ENCODE results near the gene MAP4K3.

Gene MAP4K3

DNA sequence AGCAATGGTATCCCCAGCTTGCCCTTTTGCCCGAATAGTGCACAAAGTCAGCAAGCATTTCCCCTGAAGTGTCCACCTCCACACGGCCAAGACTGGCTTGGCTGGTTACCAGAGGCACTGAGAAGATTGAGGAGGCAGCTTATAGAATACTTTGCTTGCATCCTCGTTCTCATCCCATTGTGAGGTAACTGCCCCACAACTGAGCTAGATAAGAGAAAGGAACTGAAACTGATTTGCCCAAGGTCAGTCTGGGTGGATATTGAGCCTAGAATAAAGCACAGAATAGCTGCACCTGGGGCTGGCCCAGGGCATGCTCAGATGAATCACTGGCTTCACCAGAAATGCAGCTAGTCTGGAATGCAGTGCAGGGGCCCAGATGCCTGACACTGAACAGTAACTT, 32.7 kb upstream of the MAP4K3 start:
- no peak overlapping the region for H3K4me3 ChIP-seq (replicated peaks; ENCODE audit: low read depth, low read length)
- DNase-seq (ENCODE audit: extremely low read depth, insufficient read length), result peak; percentile 52
- TF ChIP-seq, protein P1, sequence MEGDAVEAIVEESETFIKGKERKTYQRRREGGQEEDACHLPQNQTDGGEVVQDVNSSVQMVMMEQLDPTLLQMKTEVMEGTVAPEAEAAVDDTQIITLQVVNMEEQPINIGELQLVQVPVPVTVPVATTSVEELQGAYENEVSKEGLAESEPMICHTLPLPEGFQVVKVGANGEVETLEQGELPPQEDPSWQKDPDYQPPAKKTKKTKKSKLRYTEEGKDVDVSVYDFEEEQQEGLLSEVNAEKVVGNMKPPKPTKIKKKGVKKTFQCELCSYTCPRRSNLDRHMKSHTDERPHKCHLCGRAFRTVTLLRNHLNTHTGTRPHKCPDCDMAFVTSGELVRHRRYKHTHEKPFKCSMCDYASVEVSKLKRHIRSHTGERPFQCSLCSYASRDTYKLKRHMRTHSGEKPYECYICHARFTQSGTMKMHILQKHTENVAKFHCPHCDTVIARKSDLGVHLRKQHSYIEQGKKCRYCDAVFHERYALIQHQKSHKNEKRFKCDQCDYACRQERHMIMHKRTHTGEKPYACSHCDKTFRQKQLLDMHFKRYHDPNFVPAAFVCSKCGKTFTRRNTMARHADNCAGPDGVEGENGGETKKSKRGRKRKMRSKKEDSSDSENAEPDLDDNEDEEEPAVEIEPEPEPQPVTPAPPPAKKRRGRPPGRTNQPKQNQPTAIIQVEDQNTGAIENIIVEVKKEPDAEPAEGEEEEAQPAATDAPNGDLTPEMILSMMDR (IDR thresholded peaks at IDR 0.05; ENCODE audit: insufficient read depth, low read length, poor library complexity, severe bottlenecking), result no peak
- no peaks in the 10 kb centered on the region for H3K27me3 ChIP-seq (replicated peaks; ENCODE audit: control insufficient read depth, insufficient read depth, low read length)
- H3K36me3 ChIP-seq (ENCODE audit: control insufficient read depth, insufficient read depth, low read length), result no peaks in the 10 kb centered on the region

DNA sequence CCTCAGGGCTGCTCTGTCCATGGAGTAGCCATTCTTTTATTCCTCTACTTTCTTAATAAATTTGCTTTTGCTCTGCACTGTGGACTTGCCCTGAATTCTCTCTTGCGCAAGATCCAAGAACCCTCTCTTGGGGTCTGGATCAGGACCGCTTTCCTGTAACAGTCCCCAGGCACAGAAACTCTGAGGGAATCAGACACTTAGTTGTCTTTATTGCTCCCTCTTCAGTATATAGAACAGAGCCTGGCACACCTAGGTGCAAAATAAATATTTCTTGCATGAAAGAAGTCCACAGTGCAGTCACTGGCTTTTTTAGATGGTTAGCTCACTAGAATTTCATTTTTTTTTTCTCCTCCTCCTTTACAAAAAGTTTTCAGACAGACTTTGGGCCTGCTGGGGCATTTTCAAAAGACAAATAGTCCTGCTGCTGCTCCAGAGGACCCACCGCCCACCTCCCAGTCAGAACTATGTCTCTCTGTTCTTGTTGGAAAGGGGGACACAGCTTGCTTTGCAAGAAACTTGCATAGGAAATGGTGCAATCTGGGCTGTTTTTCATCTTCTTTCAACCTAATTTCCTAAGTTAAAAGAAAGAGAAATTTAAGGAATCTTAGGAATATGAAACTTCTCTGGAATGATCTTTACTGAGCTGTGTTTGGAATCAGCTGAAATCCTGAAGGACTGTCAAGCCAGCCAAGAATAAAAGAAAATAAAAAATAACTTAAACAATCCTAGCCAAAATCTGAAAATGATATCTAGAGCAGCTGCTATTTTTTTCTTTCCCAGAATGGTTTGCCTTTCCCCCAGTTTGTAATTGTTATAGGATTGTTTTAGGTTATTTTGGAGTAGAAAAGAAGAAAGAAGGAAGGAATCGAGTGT, 31.7 kb upstream of the MAP4K3 start:
- TF ChIP-seq, protein P1 (IDR thresholded peaks at IDR 0.05; ENCODE audit: insufficient read depth, low read length, poor library complexity, severe bottlenecking), result no peak
- Histone ChIP-seq H3K4me3 (replicated peaks; ENCODE audit: low read depth, low read length) (no peak overlapping the region), H3K27me3 (replicated peaks; ENCODE audit: control insufficient read depth, insufficient read depth, low read length) (no peaks in the 10 kb centered on the region), H3K36me3 (ENCODE audit: control insufficient read depth, insufficient read depth, low read length) (no peaks in the 10 kb centered on the region)
- no peak for DNase-seq (ENCODE audit: extremely low read depth, insufficient read length)

DNA sequence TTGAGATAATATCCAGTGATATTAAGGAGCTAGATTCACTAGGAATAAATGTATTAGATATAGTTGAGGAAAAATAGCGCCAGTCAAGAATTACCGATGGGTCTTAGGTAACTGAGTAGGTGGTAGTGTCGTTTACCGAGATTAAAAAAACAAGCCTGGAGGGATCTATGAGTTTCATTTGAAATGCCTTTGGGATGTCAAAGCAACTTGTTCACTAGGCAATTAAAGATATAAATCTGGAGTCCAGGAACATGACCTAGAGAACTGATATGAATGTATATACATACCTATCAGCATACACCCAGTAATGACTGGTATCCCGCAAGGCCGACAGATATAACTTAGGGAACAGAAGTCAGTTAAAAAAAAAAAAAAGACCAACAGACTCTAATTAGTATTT, 29.2 kb upstream of the MAP4K3 start:
- no peak for DNase-seq (ENCODE audit: extremely low read depth, insufficient read length)
- no peaks in the 10 kb centered on the region for H3K36me3 ChIP-seq (ENCODE audit: control insufficient read depth, insufficient read depth, low read length)
- H3K4me3 ChIP-seq (replicated peaks; ENCODE audit: low read depth, low read length), result no peak overlapping the region
- no peaks in the 10 kb centered on the region for H3K27me3 ChIP-seq (replicated peaks; ENCODE audit: control insufficient read depth, insufficient read depth, low read length)
- TF ChIP-seq, protein P1 (IDR thresholded peaks at IDR 0.05; ENCODE audit: insufficient read depth, low read length, poor library complexity, severe bottlenecking), result no peak

DNA sequence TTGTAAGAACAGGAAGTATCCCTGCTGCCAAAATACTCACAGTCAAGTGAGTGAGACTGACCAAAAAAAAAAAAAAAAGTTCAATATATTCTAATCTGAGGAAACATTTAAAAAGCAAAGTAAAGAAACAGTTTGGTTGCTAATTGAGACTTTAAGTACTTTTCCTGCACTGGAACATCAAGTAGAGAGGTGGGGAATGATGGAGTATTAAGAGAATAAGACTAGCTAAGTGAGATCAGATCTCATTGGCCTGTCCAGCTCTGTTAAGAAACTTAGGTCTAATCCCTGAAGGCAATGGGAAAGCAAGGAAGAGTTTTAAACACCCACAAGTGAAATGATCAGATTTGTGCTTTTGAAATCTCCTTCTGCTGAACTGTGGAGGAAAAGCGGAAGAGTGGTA, 27.8 kb upstream of the MAP4K3 start:
- DNase-seq (ENCODE audit: extremely low read depth, insufficient read length), result no peak
- Histone ChIP-seq H3K36me3 (ENCODE audit: control insufficient read depth, insufficient read depth, low read length) (no peaks in the 10 kb centered on the region), H3K27me3 (replicated peaks; ENCODE audit: control insufficient read depth, insufficient read depth, low read length) (no peaks in the 10 kb centered on the region), H3K4me3 (replicated peaks; ENCODE audit: low read depth, low read length) (no peak overlapping the region)
- TF ChIP-seq, protein P1 (IDR thresholded peaks at IDR 0.05; ENCODE audit: insufficient read depth, low read length, poor library complexity, severe bottlenecking), result no peak

DNA sequence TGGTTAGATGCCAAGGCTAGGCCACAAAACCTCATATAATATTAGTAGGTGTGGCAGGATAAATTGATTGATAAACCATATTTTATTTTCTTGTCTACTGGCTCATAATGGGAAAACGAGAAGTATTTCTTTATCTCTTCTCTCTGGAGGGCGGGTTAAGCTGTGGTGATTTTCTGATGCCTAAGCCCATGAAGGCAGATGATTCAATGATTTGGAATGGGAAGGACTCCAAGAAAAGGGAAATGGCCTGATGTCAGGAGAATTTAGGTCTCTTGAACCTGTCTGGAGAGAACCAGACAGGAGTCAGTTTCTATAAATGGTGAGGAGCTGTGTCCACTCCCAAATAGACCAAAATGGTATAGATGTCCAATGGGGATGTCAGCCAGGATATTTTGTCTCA, 18.7 kb upstream of the MAP4K3 start:
- no peak for DNase-seq (ENCODE audit: extremely low read depth, insufficient read length)
- Histone ChIP-seq H3K36me3 (ENCODE audit: control insufficient read depth, insufficient read depth, low read length) (no peaks in the 10 kb centered on the region), H3K27me3 (replicated peaks; ENCODE audit: control insufficient read depth, insufficient read depth, low read length) (no peaks in the 10 kb centered on the region), H3K4me3 (replicated peaks; ENCODE audit: low read depth, low read length) (no peak overlapping the region)
- TF ChIP-seq, protein P1 (IDR thresholded peaks at IDR 0.05; ENCODE audit: insufficient read depth, low read length, poor library complexity, severe bottlenecking), result no peak
